HCT116 (cell line): ENCODE results near the gene CBFA2T3. TPM values are rescaled to one million over a fixed set of nuclear protein-coding genes. Genes with fewer than 3 reads are reported as not detected.

Experiments
- ATAC-seq: fragments of 200-7000 bp; cut with Tn5 transposase; 2 replicates; pipeline ENCODE4 v1.9.1; 2020; ENCODE audit warnings: mild to moderate bottlenecking, moderate library complexity
- BruUV-seq: library from RNA; stranded (reverse); fragments of 400-500 nt; replicated peaks from 2 replicates; lab custom pipeline; 2021; lab: Mats Ljungman, UMichigan
- CTCF ChIA-PET: fragments of 300-600 bp; sonication (Branson Sonifier 250); formaldehyde crosslinking; loops from one replicate; lab custom pipeline; 2021; ENCODE audit warnings: antibody characterized with exemption; lab: Charles Lee
- POLR2A ChIA-PET: fragments of 300-600, 350-600 bp; sonication (Branson Sonifier 250); formaldehyde crosslinking; loops from one replicate; lab custom pipeline; 2021; ENCODE audit warnings: antibody characterized with exemption; lab: Charles Lee
- RAD21 ChIA-PET, 2 experiments: fragments of 300-600 bp; sonication (Branson Sonifier 250); formaldehyde crosslinking; loops; one replicate each; lab custom pipeline; 2023; ENCODE audit warnings: low total read pairs in 2 of 2; ENCODE audit not compliant: uncharacterized antibody in 2 of 2, unreplicated experiment in 2 of 2, low non-redundant PET in 1 of 2; lab: Charles Lee
- DNase-seq: peaks from one replicate; pipeline ENCODE4 v3.0.0-alpha.2; 2010; ENCODE audit warnings: low read depth, low spot score
- H2AFZ ChIP-seq: fragments of 200-600 bp; shearing (Covaris generic), sonication (generic); 2 replicates; pipeline ENCODE4 v1.6.1; 2017; ENCODE audit warnings: low read depth, mixed run types, mixed read lengths, antibody characterized with exemption, low read length; ENCODE audit not compliant: poor library complexity, severe bottlenecking
- H3K27ac ChIP-seq: 2 replicates; pipeline ENCODE4 v1.5.1; 2012; ENCODE audit warnings: low read depth, low read length
- H3K27me3 ChIP-seq: fragments of 200-600 bp; sonication (generic); 2 replicates; pipeline ENCODE4 v1.6.1; 2016; ENCODE audit warnings: mixed run types, low read length, mixed read lengths; ENCODE audit not compliant: insufficient read depth
- H3K36me3 ChIP-seq, 2 experiments: fragments of 200-500 bp in 1 of 2; fragments of 200-600 bp in 1 of 2; sonication (Bioruptor generic) in 1 of 2; sonication (generic) in 1 of 2; 2 replicates each; pipeline versions ENCODE4 v1.5.1 to v1.6.1; 2014 to 2016; ENCODE audit warnings: low read length in 2 of 2, inconsistent platforms in 1 of 2, mixed read lengths in 1 of 2, mixed run types in 1 of 2; ENCODE audit not compliant: insufficient read depth in 2 of 2, control insufficient read depth in 1 of 2
- H3K4me1 ChIP-seq, 2 experiments: fragments of 200-600 bp in 1 of 2; sonication (generic) in 1 of 2; 2 replicates each; pipeline versions ENCODE4 v1.5.1 to v1.6.1; 2012 to 2017; ENCODE audit warnings: low read length in 2 of 2, inconsistent platforms in 1 of 2, mild to moderate bottlenecking in 1 of 2, mixed read lengths in 1 of 2, mixed run types in 1 of 2, moderate library complexity in 1 of 2; ENCODE audit not compliant: insufficient read depth in 2 of 2, control insufficient read depth in 1 of 2
- H3K4me2 ChIP-seq: fragments of 200-600 bp; sonication (generic); 2 replicates; pipeline ENCODE4 v1.6.1; 2017; ENCODE audit warnings: mixed run types, low read length, mixed read lengths
- H3K4me3 ChIP-seq, 2 experiments: fragments of 200-600 bp in 1 of 2; sonication (generic) in 1 of 2; replicated peaks in 1 of 2; 2 replicates each; pipeline ENCODE4 v1.5.1; 2011 to 2016; ENCODE audit warnings: low read length in 2 of 2, control low read depth in 1 of 2, low read depth in 1 of 2, mild to moderate bottlenecking in 1 of 2, mixed read lengths in 1 of 2, mixed run types in 1 of 2
- H3K79me2 ChIP-seq: fragments of 200-600 bp; sonication (generic); 2 replicates; pipeline ENCODE4 v1.6.1; 2017; ENCODE audit warnings: mild to moderate bottlenecking, mixed run types, low read length, moderate library complexity, mixed read lengths; ENCODE audit not compliant: insufficient read depth
- H3K9ac ChIP-seq: fragments of 200-600 bp; sonication (generic); 2 replicates; pipeline ENCODE4 v1.6.1; 2016; ENCODE audit warnings: low read length, mixed read lengths
- H3K9me2 ChIP-seq: fragments of 200-600 bp; sonication (generic), shearing (Covaris generic); 2 replicates; pipeline ENCODE4 v1.6.1; 2017; ENCODE audit warnings: mixed run types, mild to moderate bottlenecking, moderate library complexity; ENCODE audit not compliant: insufficient read depth
- H3K9me3 ChIP-seq, 2 experiments: fragments of 200-500 bp in 1 of 2; fragments of 200-600 bp in 1 of 2; sonication (Bioruptor generic) in 1 of 2; sonication (generic) in 1 of 2; 2 replicates each; pipeline ENCODE4 v1.6.1; 2014 to 2017; ENCODE audit warnings: low read length in 2 of 2, mixed read lengths in 2 of 2, inconsistent platforms in 1 of 2, low read depth in 1 of 2, mild to moderate bottlenecking in 1 of 2, mixed run types in 1 of 2, moderate library complexity in 1 of 2; ENCODE audit not compliant: control insufficient read depth in 1 of 2, insufficient read depth in 1 of 2
- H4K20me1 ChIP-seq: fragments of 200-600 bp; sonication (generic), shearing (Covaris generic); 2 replicates; pipeline ENCODE4 v1.6.1; 2017; ENCODE audit warnings: mixed run types, mild to moderate bottlenecking, moderate library complexity; ENCODE audit not compliant: insufficient read depth
- CEBPB ChIP-seq: IDR thresholded peaks from 2 replicates; pipeline ENCODE4 v1.6.1; 2012; ENCODE audit warnings: low read depth
- CTCF ChIP-seq, 3 experiments: fragments of 200-600 bp in 1 of 3; sonication (generic) in 1 of 3; IDR thresholded peaks in 2 of 3; conservative IDR thresholded peaks in 1 of 3; 2 replicates each; pipeline ENCODE4 v1.5.1; 2012 to 2017; ENCODE audit warnings: low read depth in 2 of 3, low read length in 2 of 3, antibody characterized with exemption in 1 of 3, borderline replicate concordance in 1 of 3, control low read depth in 1 of 3, mild to moderate bottlenecking in 1 of 3, mixed read lengths in 1 of 3, mixed run types in 1 of 3, moderate library complexity in 1 of 3; ENCODE audit not compliant: insufficient read depth in 1 of 3
- ELF1 ChIP-seq: IDR thresholded peaks from 2 replicates; pipeline ENCODE4 v1.6.1; 2012; ENCODE audit warnings: low read depth, borderline replicate concordance
- EZH2 ChIP-seq: fragments of 200-600 bp; sonication (generic); IDR thresholded peaks from 2 replicates; pipeline ENCODE4 v1.6.1; 2017; ENCODE audit warnings: antibody characterized with exemption, mixed run types
- EZH2phosphoT487 ChIP-seq: fragments of 200-600 bp; IDR thresholded peaks from 2 replicates; pipeline ENCODE4 v1.6.1; 2018; ENCODE audit warnings: antibody characterized with exemption, borderline replicate concordance
- FOSL1 ChIP-seq: IDR thresholded peaks from 2 replicates; pipeline ENCODE4 v1.6.1; 2012; ENCODE audit warnings: low read depth
- JUND ChIP-seq: IDR thresholded peaks from 2 replicates; pipeline ENCODE4 v1.6.1; 2012
- MAX ChIP-seq: IDR thresholded peaks from 2 replicates; pipeline ENCODE4 v1.6.1; 2012
- REST ChIP-seq: IDR thresholded peaks from 2 replicates; pipeline ENCODE4 v1.6.1; 2012; ENCODE audit warnings: low read depth
- SIN3A ChIP-seq: IDR thresholded peaks from 2 replicates; pipeline ENCODE4 v1.6.1; 2012; ENCODE audit warnings: low read depth
- SP1 ChIP-seq: IDR thresholded peaks from 2 replicates; pipeline ENCODE4 v1.6.1; 2012; ENCODE audit warnings: low read depth
- ZBTB33 ChIP-seq: IDR thresholded peaks from 2 replicates; pipeline ENCODE4 v1.6.1; 2011; ENCODE audit warnings: mild to moderate bottlenecking, low read length, moderate library complexity; ENCODE audit not compliant: insufficient replicate concordance; ENCODE audit errors: extremely low read depth
- ZFX ChIP-seq: fragments of 450-650 bp; IDR thresholded peaks from 2 replicates; pipeline ENCODE4 v1.6.1; 2017
- ZNF274 ChIP-seq: fragments of 200-500 bp; sonication (Bioruptor generic); IDR thresholded peaks from 2 replicates; pipeline ENCODE4 v1.6.1; 2014; ENCODE audit warnings: mild to moderate bottlenecking, low read depth, low read length, inconsistent platforms
- intact Hi-C: fragments of 100-400 bp; cut with micrococcal nuclease; formaldehyde crosslinking; loops from 2 replicates; pipeline ENCODE4 v1.10.0; 2022
- total RNA-seq: library from RNA; stranded (reverse); gene quantifications from one replicate; pipeline ENCODE4 v1.2.1, GENCODE V29; 2021; ENCODE audit not compliant: unreplicated experiment

Gene CBFA2T3
- total RNA-seq, 1 experiment from 2014 or later, result 19.1 TPM

GRCh38 chr16:88850531-88851199 is 126.3 kb downstream of the CBFA2T3 start:
- BruUV-seq, result no TSS peak
- no peaks in the 10 kb centered on the region for H3K9me2 ChIP-seq
- no peaks in the 10 kb centered on the region for H3K36me3 ChIP-seq
- DNase-seq (no peak), ATAC-seq (no peak)
- no peak overlapping the region for H3K4me2 ChIP-seq
- ChIA-PET CTCF (no interaction called here), RAD21 (no interaction called here), POLR2A (no interaction called here)
- H3K9ac ChIP-seq, result no peak overlapping the region
- H4K20me1 ChIP-seq, result no peaks in the 10 kb centered on the region
- H3K4me1 ChIP-seq, result peaks cover 10% of the 10 kb centered on the region in 2 experiments
- peaks cover 4% of the 10 kb centered on the region; the same call in 1 of the 2 replicates for H3K79me2 ChIP-seq
- intact Hi-C loops, result no loop called here
- H2AFZ ChIP-seq, result no peak overlapping the region
- no peak overlapping the region for H3K27ac ChIP-seq
- no peaks in the 10 kb centered on the region for H3K27me3 ChIP-seq
- TF ChIP-seq FOSL1 (no peak), MAX (no peak), ELF1 (no peak), CEBPB (no peak), EZH2phosphoT487 (no peak), ZNF274 (no peak), EZH2 (no peak), ZFX (no peak), ZBTB33 (no peak), SP1 (no peak), SIN3A (no peak), CTCF (IDR thresholded peaks at IDR 0.05 in 2 of 3, conservative IDR thresholded peaks at IDR 0.05 in 1 of 3; ENCODE audit: borderline replicate concordance in 1 of 3, insufficient read depth in 1 of 3, low read depth in 2 of 3, low read length in 2 of 3) (no peak), REST (no peak), JUND (no peak)
- H3K4me3 ChIP-seq, result no peak overlapping the region
- no peaks in the 10 kb centered on the region for H3K9me3 ChIP-seq
